GM12878 (cell line): Measurements from ENCODE around the gene JOSD2. TPM values are rescaled to one million over a fixed set of nuclear protein-coding genes. Genes with fewer than 3 reads are reported as not detected.

Experiments used
- ATAC-seq: fragments of 200-7000 bp; cut with Tn5 transposase; 3 replicates; pipeline ENCODE4 v1.9.1; 2020; ENCODE audit warnings: mild to moderate bottlenecking, moderate library complexity
- BruUV-seq: library from RNA; stranded (reverse); fragments of 400-500 nt; replicated peaks from 2 replicates; lab custom pipeline; 2021; lab: Mats Ljungman, UMichigan
- CTCF ChIA-PET: fragments of 300-600 bp; sonication (Branson Sonifier 250); formaldehyde crosslinking; extraction: SDS; loops from one replicate; lab custom pipeline; 2021; ENCODE audit warnings: inconsistent platforms; lab: Yijun Ruan, JAX
- POLR2A ChIA-PET: fragments of 350-600 bp; formaldehyde crosslinking; extraction: SDS; loops from one replicate; lab custom pipeline; 2021; ENCODE audit warnings: inconsistent platforms; lab: Charles Lee
- RAD21 ChIA-PET: fragments of 300-600 bp; sonication (Branson Sonifier 250); formaldehyde crosslinking; loops from one replicate; lab custom pipeline; 2023; ENCODE audit warnings: antibody characterized with exemption; ENCODE audit not compliant: unreplicated experiment; lab: Charles Lee
- SMC1A ChIA-PET: fragments of 300-600 bp; sonication (Branson Sonifier 250); formaldehyde crosslinking; loops from one replicate; lab custom pipeline; 2023; ENCODE audit not compliant: unreplicated experiment, uncharacterized antibody; lab: Charles Lee
- DNase-seq: peaks from one replicate; pipeline ENCODE4 v3.0.0-alpha.2; 2011; ENCODE audit warnings: low read depth, low spot score
- FAIRE-seq: peaks from 3 replicates; lab custom pipeline; 2011; peaks lifted over from hg19 to GRCh38; lab: Jason Lieb, UNC
- H2AFZ ChIP-seq: 2 replicates; pipeline ENCODE4 v1.6.0; 2011; ENCODE audit warnings: low read depth, low read length, control low read depth; ENCODE audit not compliant: control insufficient read depth
- H3K27ac ChIP-seq: 2 replicates; pipeline ENCODE4 v1.5.1; 2011; ENCODE audit warnings: control low read depth; ENCODE audit not compliant: control insufficient read depth, insufficient read depth
- H3K27me3 ChIP-seq, 2 experiments: replicated peaks in 1 of 2; 2 replicates each; pipeline versions ENCODE4 v1.6.0 to v1.6.1; 2011; ENCODE audit warnings: low read length in 1 of 2; ENCODE audit not compliant: control insufficient read depth in 2 of 2, insufficient read depth in 2 of 2
- H3K36me3 ChIP-seq, 2 experiments: 2 replicates each; pipeline ENCODE4 v1.5.1; 2011; ENCODE audit warnings: low read length in 1 of 2; ENCODE audit not compliant: control insufficient read depth in 2 of 2, insufficient read depth in 2 of 2
- H3K4me1 ChIP-seq: 2 replicates; pipeline ENCODE4 v1.6.1; 2011; ENCODE audit warnings: mild to moderate bottlenecking, low read length, moderate library complexity, mixed read lengths; ENCODE audit not compliant: control insufficient read depth, insufficient read depth
- H3K4me2 ChIP-seq: 2 replicates; pipeline ENCODE4 v1.6.0; 2011; ENCODE audit warnings: control low read depth; ENCODE audit not compliant: control insufficient read depth, insufficient read depth
- H3K4me3 ChIP-seq: fragments of 200-600 bp; sonication (generic); 2 replicates; pipeline ENCODE4 v1.5.1; 2016
- H3K79me2 ChIP-seq: 2 replicates; pipeline ENCODE4 v1.6.0; 2011; ENCODE audit warnings: low read length; ENCODE audit not compliant: control insufficient read depth, insufficient read depth
- H3K9ac ChIP-seq: 2 replicates; pipeline ENCODE4 v1.8.0; 2011; ENCODE audit warnings: low read length, control low read depth, mixed read lengths; ENCODE audit not compliant: control insufficient read depth, insufficient read depth
- H3K9me3 ChIP-seq: replicated peaks from 3 replicates; pipeline ENCODE4 v1.5.1; 2011; ENCODE audit warnings: mild to moderate bottlenecking, low read length; ENCODE audit not compliant: control insufficient read depth, insufficient read depth
- H4K20me1 ChIP-seq: 2 replicates; pipeline ENCODE4 v1.6.0; 2011; ENCODE audit not compliant: control insufficient read depth, insufficient read depth
- BACH1 ChIP-seq: fragments of 450-650 bp; IDR thresholded peaks from 2 replicates; pipeline ENCODE4 v1.6.1; 2017; ENCODE audit warnings: mild to moderate bottlenecking, borderline replicate concordance
- HDAC2 ChIP-seq: fragments of 200-600 bp; sonication (generic); IDR thresholded peaks from 2 replicates; pipeline ENCODE4 v1.6.1; 2017
- NFXL1 ChIP-seq: fragments of 450-650 bp; IDR thresholded peaks from 2 replicates; pipeline ENCODE4 v1.6.1; 2017; ENCODE audit warnings: antibody characterized with exemption, mild to moderate bottlenecking, borderline replicate concordance
- NFYB ChIP-seq: IDR thresholded peaks from 2 replicates; pipeline ENCODE4 v1.6.1; 2011; ENCODE audit warnings: low read depth, mild to moderate bottlenecking, low read length, improper control_type of control experiment, moderate library complexity; ENCODE audit not compliant: insufficient read depth
- RELB ChIP-seq: fragments of 450-650 bp; IDR thresholded peaks from 2 replicates; pipeline ENCODE4 v1.6.1; 2017; ENCODE audit warnings: low read depth, mild to moderate bottlenecking, moderate library complexity
- TAF1 ChIP-seq: IDR thresholded peaks from 2 replicates; pipeline ENCODE4 v1.6.1; 2011; ENCODE audit warnings: mild to moderate bottlenecking, low read depth, low read length, borderline replicate concordance
- WGBS: methylation state at CpG from one replicate; pipeline ENCODE4 v1.1.6; 2016; ENCODE audit warnings: low lambda C conversion rate; ENCODE audit not compliant: insufficient replicate concordance, insufficient coverage; ENCODE audit errors: missing lambda C conversion rate; 5-methylcytosine and 5-hydroxymethylcytosine counted together
- in situ Hi-C: fragments of 300-500 bp; cut with MboI; formaldehyde crosslinking; loops from 9 replicates; pipeline ENCODE4 v1.14.3; 2018; ENCODE audit warnings: mixed read lengths
- intact Hi-C: fragments of 100-400 bp; cut with micrococcal nuclease; formaldehyde crosslinking; loops from one replicate; pipeline ENCODE4 v1.14.2; 2022; ENCODE audit not compliant: unreplicated experiment
- polyA plus RNA-seq, 11 experiments: library from polyadenylated mRNA; depleted of rRNA in 4 of 11; unstranded in 6 of 11; stranded (reverse) in 5 of 11; fragments of >200 nt; fragmentation: Nextera tagmentation in 4 of 11; fragmentation: Illumina TruSeq in 1 of 11; extraction: Ambion mirVana in 4 of 11; extraction: Trizol in 1 of 11; gene quantifications; 1 replicate in 1 of 11; 2 replicates in 10 of 11; pipeline versions ENCODE4 v1.2.1 to v1.2.3, GENCODE V29; 2011 to 2016; ENCODE audit warnings: inconsistent platforms in 2 of 11, missing spikeins in 2 of 11, low read depth in 1 of 11
- total RNA-seq, 4 experiments: library from RNA; depleted of rRNA in 3 of 4; stranded (reverse); fragments of >200 nt in 3 of 4; fragmentation: Illumina TruSeq in 1 of 4; extraction: Trizol in 1 of 4; gene quantifications; 2 replicates each; pipeline versions ENCODE4 v1.2.1 to v1.2.3, GENCODE V29; 2013 to 2021
- TF ChIP-seq, protein P1 (sequence below): fragments of 450-650 bp; formaldehyde crosslinking; IDR thresholded peaks from 2 replicates; pipeline ENCODE4 v1.5.0; 2022; ENCODE audit warnings: mild to moderate bottlenecking, missing genetic modification characterization

Gene JOSD2
- total and polyA plus RNA-seq, 10 of the 15 experiments (the other 5 are each of a cell fraction or from before 2014, with no cell fraction given): 0.91 to 26.7 (median 13.0) TPM

DNA sequence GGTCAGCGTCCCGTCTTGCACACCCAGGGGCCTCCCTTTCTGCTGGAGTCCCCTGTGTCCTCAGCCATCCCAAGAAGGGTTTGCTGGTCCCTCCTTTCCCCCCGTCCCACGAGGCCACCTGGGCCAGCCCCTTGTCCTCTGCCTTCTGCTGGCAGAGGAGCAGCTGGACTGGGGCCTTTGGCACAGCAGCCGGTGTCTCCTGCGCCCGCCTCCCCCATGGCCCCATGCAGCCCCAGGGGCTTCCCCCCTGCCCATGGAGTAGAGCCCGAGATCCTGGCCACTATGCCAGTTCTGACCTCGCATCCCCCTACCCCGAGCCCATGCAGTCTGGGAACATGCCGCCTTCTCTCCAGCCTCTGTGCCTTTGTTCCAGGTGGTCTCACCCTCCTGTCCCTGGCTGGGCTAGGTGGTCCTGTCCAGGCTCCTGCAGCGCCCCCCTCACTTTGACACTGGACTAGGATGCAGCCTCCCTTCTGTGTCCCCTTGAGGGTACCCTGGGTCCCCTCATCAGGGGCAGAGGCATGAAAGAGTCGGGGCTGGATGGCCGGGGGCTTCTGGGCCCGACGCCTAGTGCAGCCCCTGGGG, 28.6 kb downstream of the JOSD2 start:
- H3K36me3 ChIP-seq: peaks cover 12 to 21% of the 10 kb centered on the region in 2 experiments; a peak in 3 of 4 replicates
- RAD21 ChIA-PET: no interaction called here

More for the DNA sequence above, 28.6 kb downstream of the JOSD2 start:
- ChIA-PET POLR2A (no interaction called here), SMC1A (no interaction called here), CTCF (interaction anchor here (0.9 kb wide), 1 partner anchor 22 kb away, joined by 4 read pairs; no protein-coding TSS in a partner anchor)
- Histone ChIP-seq H3K9me3 (peaks cover 9% of the 10 kb centered on the region; the same call in 2 of the 3 replicates), H3K27me3 (no peaks in the 10 kb centered on the region), H4K20me1 (no peaks in the 10 kb centered on the region), H2AFZ (no peak overlapping the region), H3K79me2 (peaks cover 15% of the 10 kb centered on the region), H3K4me2 (no peak overlapping the region), H3K4me1 (no peaks in the 10 kb centered on the region), H3K4me3 (no peak overlapping the region), H3K27ac (no peak overlapping the region), H3K9ac (no peak overlapping the region)
- FAIRE-seq (no peak), ATAC-seq (no peak), DNase-seq (no peak)
- BruUV-seq: no TSS peak
- 83% methylated on average over 14 of the region's 16 CpGs for WGBS
- intact Hi-C loops (no loop called here), in situ Hi-C loops (no loop called here)
- no peak for TF ChIP-seq RELB
- no peak for TF ChIP-seq BACH1
- no peak for TF ChIP-seq NFYB
- TF ChIP-seq NFXL1: no peak
- TF ChIP-seq HDAC2: no peak
- TF ChIP-seq TAF1: no peak
- TF ChIP-seq, protein P1, sequence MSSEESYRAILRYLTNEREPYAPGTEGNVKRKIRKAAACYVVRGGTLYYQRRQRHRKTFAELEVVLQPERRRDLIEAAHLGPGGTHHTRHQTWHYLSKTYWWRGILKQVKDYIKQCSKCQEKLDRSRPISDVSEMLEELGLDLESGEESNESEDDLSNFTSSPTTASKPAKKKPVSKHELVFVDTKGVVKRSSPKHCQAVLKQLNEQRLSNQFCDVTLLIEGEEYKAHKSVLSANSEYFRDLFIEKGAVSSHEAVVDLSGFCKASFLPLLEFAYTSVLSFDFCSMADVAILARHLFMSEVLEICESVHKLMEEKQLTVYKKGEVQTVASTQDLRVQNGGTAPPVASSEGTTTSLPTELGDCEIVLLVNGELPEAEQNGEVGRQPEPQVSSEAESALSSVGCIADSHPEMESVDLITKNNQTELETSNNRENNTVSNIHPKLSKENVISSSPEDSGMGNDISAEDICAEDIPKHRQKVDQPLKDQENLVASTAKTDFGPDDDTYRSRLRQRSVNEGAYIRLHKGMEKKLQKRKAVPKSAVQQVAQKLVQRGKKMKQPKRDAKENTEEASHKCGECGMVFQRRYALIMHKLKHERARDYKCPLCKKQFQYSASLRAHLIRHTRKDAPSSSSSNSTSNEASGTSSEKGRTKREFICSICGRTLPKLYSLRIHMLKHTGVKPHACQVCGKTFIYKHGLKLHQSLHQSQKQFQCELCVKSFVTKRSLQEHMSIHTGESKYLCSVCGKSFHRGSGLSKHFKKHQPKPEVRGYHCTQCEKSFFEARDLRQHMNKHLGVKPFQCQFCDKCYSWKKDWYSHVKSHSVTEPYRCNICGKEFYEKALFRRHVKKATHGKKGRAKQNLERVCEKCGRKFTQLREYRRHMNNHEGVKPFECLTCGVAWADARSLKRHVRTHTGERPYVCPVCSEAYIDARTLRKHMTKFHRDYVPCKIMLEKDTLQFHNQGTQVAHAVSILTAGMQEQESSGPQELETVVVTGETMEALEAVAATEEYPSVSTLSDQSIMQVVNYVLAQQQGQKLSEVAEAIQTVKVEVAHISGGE (CRISPR knock-in tag): no peak
